CD4-positive, alpha-beta T cell treated with Interleukin-4 for 1 hour (primary cell): Measurements from ENCODE around the gene ADCY9.
"Not testable (repeated sequence)": the region's sequence is repeated elsewhere in the genome, so short reads cannot be mapped to it uniquely, and the experiment has no call there.

Experiments used
- DNase-seq, 2 donors: peaks; one replicate each; pipeline ENCODE4 v3.0.0-alpha.2; 2020 to 2022

The ADCY9 gene

GRCh38 chr16:4092547-4093265, 23.5 kb downstream of the ADCY9 start:
- no peak for DNase-seq

DNA sequence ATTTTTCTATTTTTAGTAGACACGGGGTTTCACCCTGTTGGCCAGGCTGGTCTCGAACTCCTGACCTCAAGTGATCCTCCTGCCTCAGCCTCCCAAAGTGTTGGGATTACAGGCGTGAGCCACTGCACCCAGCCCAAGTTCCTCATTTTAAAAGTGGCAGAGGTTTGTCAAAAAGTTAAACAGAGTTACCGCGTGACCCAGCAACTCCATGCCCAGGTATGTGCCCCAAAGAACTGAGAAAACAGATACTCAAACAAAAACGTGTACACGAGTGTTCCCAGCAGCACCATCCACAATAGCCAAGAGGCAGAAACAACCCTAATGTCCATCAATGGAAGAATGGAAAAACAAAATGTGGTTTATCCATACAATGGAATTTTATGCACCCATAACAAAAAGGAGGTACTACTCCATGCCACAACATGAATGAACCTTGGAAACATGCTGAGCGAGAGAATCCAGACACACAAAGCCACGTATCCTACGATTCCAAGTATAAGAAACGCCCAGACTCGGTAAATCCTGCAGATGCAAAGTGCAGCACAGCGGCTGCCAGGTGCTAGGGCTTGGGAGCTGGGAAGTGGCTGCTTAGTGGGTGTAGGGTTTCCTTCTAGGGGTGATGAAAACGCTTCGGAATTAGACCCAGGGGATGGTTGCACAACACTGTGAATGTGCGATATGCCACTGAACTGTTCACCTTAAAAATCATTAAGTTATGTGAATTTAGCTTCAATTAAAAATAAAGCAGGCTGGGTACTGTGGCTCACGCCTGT, 24.8 kb downstream of the ADCY9 start:
- DNase-seq: no peak

GRCh38 chr16:4090351-4090851, 25.8 kb downstream of the ADCY9 start:
- DNase-seq: no peak

- no peak for DNase-seq
Measured at GRCh38 chr16:4089811-4090301, 26.4 kb downstream of the ADCY9 start.

DNA sequence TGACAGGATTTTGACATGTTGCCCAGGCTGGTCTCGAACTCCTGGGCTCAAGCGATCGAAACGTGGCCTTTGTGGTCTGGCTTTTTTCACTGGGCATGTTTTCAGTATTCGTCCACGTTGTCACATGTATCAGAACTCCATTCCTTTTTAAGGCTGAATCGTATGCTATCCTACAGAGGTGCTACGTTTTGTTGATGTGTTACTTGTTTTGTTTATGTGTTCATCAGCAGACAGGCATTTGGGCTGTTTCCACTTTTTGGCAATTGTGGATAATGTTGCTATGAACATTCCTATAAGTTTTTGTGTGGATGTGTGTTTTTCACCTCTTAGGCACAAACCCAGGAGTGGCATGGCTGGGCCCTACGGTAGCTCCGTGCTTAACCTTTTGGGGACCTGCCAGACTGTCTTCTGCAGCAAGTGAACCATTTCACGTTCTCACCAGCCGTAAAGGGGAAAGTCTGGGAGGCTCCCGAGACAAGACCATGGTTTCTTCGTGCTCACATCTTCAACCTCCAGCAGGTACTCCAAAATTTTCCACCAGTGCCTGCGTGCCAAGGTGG, 26.9 kb downstream of the ADCY9 start:
- DNase-seq: no peak

DNA sequence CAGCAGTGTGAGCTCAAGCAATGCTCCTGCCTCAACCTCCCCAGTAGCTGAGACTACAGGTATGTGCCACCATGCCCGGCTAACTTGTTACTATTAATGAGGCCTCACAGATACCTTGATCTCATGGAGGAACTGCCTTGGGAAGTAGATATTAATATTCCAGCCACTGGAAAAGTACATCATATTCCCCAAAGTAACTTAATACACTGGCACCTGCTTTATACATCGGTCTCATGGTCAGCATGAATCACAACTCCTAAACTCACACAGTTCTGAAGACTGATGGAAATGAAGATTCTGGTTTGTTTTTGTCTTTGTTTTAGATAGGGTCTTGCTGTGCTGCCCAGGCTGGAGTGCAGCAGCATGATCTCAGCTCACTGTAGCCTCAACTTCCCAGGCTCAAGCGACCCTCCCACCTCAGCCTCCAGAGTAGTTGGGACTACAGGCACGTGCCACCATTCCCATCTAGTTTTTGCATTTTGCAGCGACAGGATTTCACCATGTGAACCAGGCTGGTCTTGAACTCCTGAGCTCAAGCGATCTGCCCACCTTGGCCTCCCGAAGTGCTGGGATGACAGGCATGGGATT, 28.2 kb downstream of the ADCY9 start:
- no peak for DNase-seq

DNA sequence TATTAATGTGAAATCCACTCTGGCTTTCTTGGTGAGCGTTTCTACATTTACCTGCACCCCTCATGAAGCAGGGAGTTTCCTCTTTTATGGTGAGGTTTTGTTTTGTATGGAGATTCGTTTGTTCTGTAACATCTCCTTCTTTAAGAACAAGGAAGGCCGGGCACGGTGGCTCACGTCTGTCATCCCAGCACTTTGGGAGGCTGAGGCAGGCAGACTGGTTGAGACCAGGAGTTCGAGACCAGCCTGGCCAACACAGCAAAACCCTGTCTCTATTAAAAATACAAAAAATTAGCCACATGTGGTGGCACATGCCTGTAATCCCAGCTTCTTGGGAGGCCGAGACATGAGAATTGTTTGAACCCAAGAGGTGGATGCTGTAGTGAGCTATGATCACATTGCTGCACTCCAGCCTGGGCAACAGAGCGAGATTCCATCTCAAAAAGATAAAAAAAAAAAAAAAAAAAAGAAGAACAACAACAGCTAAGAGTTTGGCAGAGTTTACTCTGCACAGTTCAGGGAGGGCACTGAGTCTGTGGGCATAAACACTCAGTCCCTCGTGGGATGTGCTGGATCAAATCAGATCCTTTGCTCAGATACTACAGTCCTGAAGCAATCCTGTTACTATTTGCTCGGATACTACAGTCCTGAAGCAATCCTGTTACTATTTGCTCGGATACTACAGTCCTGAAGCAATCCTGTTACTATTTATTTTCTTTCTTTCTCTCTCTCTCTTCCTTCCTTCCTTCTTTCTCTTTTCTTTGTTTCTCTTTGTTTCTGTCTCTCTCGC, 28.9 kb downstream of the ADCY9 start:
- DNase-seq: no peak

- DNase-seq: no peak
Measured at GRCh38 chr16:4086153-4086552, 30.1 kb downstream of the ADCY9 start.

DNA sequence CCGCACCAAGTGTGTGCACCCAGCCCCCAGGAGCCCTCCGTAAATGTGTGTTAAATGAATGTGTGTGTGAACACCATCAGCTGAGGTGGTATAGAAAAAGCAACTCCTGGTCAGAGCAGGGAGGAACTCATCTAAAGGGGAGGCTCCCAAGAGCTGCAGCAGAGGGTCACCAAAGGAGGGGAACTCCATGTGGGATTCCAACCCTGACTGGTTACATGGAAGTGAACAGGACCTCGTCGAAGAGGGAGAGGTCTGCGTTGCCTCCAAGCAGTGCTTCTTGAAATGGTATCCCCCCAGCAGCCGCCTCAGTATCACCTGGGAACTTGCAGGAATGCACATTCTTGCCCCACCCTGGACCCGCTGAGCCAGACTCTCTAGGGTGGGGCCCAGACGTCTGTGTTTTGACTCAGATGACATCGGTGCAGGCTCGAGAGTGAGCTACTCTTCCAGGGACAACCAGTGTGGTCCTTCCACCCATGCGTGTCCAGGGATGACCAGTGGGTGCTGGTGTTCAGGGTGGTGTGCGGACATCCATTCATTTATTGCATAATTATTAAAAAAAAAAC, 30.8 kb downstream of the ADCY9 start:
- no peak for DNase-seq

GRCh38 chr16:4083347-4083870, 32.8 kb downstream of the ADCY9 start:
- DNase-seq: no peak

DNA sequence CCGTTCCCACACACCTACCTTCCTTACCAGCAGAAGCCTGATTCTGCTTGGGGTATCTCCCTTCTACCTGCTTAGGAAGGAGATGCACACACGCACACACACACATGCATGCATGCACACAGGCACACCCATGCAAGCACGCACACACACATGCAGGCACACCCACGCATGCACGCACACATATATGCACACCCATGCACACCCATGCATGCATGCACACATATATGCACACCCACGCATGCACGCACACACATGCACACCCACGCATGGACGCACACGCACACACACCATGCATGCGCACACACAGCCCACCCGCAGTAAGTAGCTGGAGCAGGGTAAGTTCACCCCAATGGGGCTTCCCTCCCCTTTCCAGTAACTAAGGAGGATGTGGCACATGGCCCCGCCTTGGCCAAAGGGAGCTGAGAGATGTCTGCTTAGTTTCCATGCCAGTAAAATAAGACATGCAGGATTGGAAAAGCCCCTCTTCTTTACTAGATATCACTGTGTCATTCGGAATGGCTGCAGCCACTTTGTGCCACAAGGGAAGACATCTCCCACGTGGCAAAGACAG, 33.7 kb downstream of the ADCY9 start:
- DNase-seq: no peak

GRCh38 chr16:4081521-4082021, 34.7 kb downstream of the ADCY9 start:
- DNase-seq: peak; percentile 30 to 35

DNA sequence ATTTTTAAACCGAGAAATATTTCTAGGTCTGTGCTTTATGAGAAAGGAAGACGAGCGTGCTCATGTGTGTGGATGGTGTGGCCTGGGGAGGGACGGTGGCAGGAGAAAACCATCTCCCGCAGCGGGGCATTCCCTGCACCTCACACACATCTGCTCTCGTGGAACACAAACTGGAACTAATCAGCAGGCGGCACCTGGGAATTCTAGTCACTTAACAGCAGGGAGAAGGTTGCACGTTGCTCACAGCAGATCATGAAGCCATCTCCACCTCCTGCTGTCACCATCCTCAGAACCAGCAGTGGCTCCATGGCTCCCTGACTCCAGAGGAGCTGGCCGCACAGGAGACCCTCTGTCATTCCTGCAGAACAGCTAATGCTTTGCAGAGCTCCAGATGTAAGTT, 35.2 kb downstream of the ADCY9 start:
- no peak for DNase-seq

- DNase-seq: no peak
Measured at GRCh38 chr16:4077174-4077649, 39.0 kb downstream of the ADCY9 start.

DNA sequence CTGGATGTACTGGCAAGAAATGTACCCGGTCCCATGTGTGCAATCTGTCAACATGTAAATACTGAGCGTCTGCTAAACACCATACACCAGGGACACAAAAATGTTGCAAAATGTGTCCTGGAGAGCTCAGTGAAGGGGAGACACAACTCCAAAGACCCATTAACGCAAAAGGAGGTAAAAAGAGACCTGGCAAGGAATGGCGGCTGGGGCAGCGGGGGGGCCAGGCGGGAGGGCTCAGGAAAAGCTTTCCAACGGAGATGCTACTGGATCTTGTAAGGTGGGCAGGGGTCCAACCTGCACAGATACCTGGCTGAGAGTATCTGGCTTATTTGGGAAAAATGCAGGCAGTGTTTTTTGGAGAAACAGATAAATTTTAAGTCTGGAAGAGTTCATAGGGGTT, 40.7 kb downstream of the ADCY9 start:
- DNase-seq: no peak

GRCh38 chr16:4073150-4073549, 43.1 kb downstream of the ADCY9 start:
- not testable (repeated sequence) for DNase-seq

- no peak for DNase-seq
Measured at GRCh38 chr16:4071686-4072561, 44.3 kb downstream of the ADCY9 start.

DNA sequence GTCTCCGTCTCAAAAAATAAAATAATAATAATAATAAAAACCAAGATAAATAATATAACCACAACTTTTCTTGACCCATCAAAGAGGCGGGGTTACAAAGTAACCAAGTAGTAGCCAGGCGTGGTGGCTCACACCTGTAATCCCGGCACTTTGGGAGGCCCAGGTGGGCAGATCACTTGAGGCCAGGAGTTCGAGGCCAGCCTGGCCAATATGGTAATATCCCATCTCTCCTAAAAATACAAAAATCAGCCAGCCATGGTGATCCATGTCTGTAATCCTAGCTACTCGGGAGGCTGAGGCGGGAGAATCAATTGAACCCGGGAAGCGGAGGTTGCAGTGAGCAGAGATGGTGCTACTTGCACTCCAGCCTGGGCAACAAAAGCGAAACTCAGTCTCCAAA, 45.3 kb downstream of the ADCY9 start:
- DNase-seq: no peak

DNA sequence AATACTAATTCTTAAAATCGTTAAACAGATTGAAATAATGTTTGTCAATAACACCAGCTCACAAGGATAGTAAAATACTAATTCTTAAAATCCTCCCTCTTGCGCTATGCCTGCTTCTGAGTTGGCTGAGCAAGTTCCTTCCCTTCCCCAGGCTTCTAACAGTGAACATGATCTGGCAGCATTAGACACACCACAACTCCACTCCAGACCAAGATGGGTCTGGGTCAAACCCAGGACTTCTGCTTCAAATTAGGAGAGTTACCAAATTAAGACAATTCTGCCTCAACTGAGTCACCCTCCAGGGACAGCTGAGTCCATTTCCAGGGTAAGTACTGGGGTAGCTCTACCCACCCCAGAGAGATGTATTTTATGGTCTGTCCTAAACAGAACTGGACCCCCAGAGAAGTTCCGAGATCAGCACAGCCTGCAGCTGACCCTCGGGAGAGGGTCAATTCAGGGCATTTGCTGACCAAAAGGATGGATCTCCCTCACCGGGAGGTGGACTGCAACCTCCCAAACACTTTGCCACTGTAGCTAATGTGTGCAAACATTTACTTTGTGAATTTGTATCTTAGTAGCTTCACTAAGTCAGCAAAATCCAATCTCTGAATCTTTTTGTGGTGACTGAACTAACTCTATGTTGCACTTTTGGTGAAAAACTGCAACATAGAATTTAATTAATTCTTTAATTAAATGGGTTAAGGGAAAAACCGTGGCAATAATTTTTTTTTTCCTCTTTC, 48.8 kb downstream of the ADCY9 start:
- DNase-seq: no peak
